Measurements from ENCODE around the gene KCTD15. TPM values are rescaled to one million over a fixed set of nuclear protein-coding genes. Genes with fewer than 3 reads are reported as not detected.

The KCTD15 gene
- total RNA-seq, 2 experiments from 2014 or later: 8.7 to 9.6 TPM

- Mint-ChIP-seq H3K27ac (no peak overlapping the region), H3K9me3 (ENCODE audit: low read depth) (peaks cover 3% of the 10 kb centered on the region), H3K27me3 (peaks cover 23% of the 10 kb centered on the region), H3K36me3 (ENCODE audit: low read depth) (no peaks in the 10 kb centered on the region), H3K4me3 (no peak overlapping the region), H3K4me1 (no peaks in the 10 kb centered on the region)
- CTCF ChIA-PET: no interaction called here
- ATAC-seq (no peak), DNase-seq (no peak)
- POLR2A ChIA-PET: no interaction called here
- intact Hi-C loops (cut with DNase I, micrococcal nuclease): no loop called here
These were observed 43.7 kb downstream of the KCTD15 start for GRCh38 chr19:33840382-33840781.

- no peaks in the 10 kb centered on the region for H3K36me3 Mint-ChIP-seq (ENCODE audit: low read depth)
- ATAC-seq (no peak), DNase-seq (no peak)
- H3K4me3 Mint-ChIP-seq: no peak overlapping the region
- intact Hi-C loops (cut with DNase I, micrococcal nuclease): no loop called here
- no peak overlapping the region for H3K27ac Mint-ChIP-seq
- peaks cover 23% of the 10 kb centered on the region for H3K27me3 Mint-ChIP-seq
- no peaks in the 10 kb centered on the region for H3K4me1 Mint-ChIP-seq
- peaks cover 3% of the 10 kb centered on the region for H3K9me3 Mint-ChIP-seq (ENCODE audit: low read depth)
- POLR2A ChIA-PET: no interaction called here
- CTCF ChIA-PET: interaction anchor here (1.5 kb wide), 1 partner anchor 63 kb away, joined by 4 read pairs; no protein-coding TSS in a partner anchor
These were observed 44.1 kb downstream of the KCTD15 start for GRCh38 chr19:33840783-33841182.

GRCh38 chr19:33841685-33842084 is 45.0 kb downstream of the KCTD15 start:
- no peaks in the 10 kb centered on the region for H3K36me3 Mint-ChIP-seq (ENCODE audit: low read depth)
- POLR2A ChIA-PET: no interaction called here
- DNase-seq: no peak
- peaks cover 3% of the 10 kb centered on the region for H3K9me3 Mint-ChIP-seq (ENCODE audit: low read depth)
- intact Hi-C loops (cut with DNase I, micrococcal nuclease): no loop called here
- CTCF ChIA-PET: interaction anchor here (0.6 to 1.5 kb wide), 2 partner anchors 64 to 180 kb away, joined by 3 to 4 read pairs; no protein-coding TSS in a partner anchor
- no peak overlapping the region for H3K27ac Mint-ChIP-seq
- H3K4me1 Mint-ChIP-seq: no peaks in the 10 kb centered on the region
- peaks cover 23% of the 10 kb centered on the region for H3K27me3 Mint-ChIP-seq
- no peak for ATAC-seq
- H3K4me3 Mint-ChIP-seq: no peak overlapping the region

- Mint-ChIP-seq H3K27ac (no peak overlapping the region), H3K36me3 (ENCODE audit: low read depth) (no peaks in the 10 kb centered on the region), H3K4me1 (no peaks in the 10 kb centered on the region), H3K9me3 (ENCODE audit: low read depth) (peaks cover 3% of the 10 kb centered on the region), H3K27me3 (peaks cover 23% of the 10 kb centered on the region), H3K4me3 (no peak overlapping the region)
- intact Hi-C loops (cut with DNase I, micrococcal nuclease): no loop called here
- POLR2A ChIA-PET: no interaction called here
- DNase-seq (no peak), ATAC-seq (no peak)
- CTCF ChIA-PET: no interaction called here
These were observed 47.8 kb downstream of the KCTD15 start for GRCh38 chr19:33844478-33844877.

- DNase-seq: no peak
- CTCF ChIA-PET: no interaction called here
- Mint-ChIP-seq H3K4me3 (no peak overlapping the region), H3K9me3 (ENCODE audit: low read depth) (peaks cover 3% of the 10 kb centered on the region), H3K4me1 (no peaks in the 10 kb centered on the region), H3K36me3 (ENCODE audit: low read depth) (no peaks in the 10 kb centered on the region), H3K27ac (no peak overlapping the region), H3K27me3 (peaks cover 20% of the 10 kb centered on the region)
- POLR2A ChIA-PET: no interaction called here
- ATAC-seq: no peak
- intact Hi-C loops (cut with DNase I, micrococcal nuclease): no loop called here
These were observed 48.8 kb downstream of the KCTD15 start for GRCh38 chr19:33845498-33845897.

- Mint-ChIP-seq H3K4me1 (no peaks in the 10 kb centered on the region), H3K4me3 (no peak overlapping the region), H3K9me3 (ENCODE audit: low read depth) (peaks cover 9% of the 10 kb centered on the region), H3K27me3 (peaks cover 13% of the 10 kb centered on the region), H3K36me3 (ENCODE audit: low read depth) (no peaks in the 10 kb centered on the region), H3K27ac (no peak overlapping the region)
- intact Hi-C loops (cut with DNase I, micrococcal nuclease): no loop called here
- DNase-seq (no peak), ATAC-seq (no peak)
- CTCF ChIA-PET: no interaction called here
- POLR2A ChIA-PET: no interaction called here
These were observed 53.0 kb downstream of the KCTD15 start for GRCh38 chr19:33849551-33850147.

- H3K4me1 Mint-ChIP-seq: no peaks in the 10 kb centered on the region
- ChIA-PET POLR2A (no interaction called here), CTCF (interaction anchor here (0.6 to 1.2 kb wide), 3 partner anchors 44 to 366 kb away, joined by 3 to 4 read pairs (median 3); no protein-coding TSS in a partner anchor)
- no peaks in the 10 kb centered on the region for H3K27me3 Mint-ChIP-seq
- intact Hi-C loops (cut with DNase I, micrococcal nuclease): no loop called here
- ATAC-seq (no peak), DNase-seq (no peak)
- H3K4me3 Mint-ChIP-seq: no peak overlapping the region
- H3K27ac Mint-ChIP-seq: no peak overlapping the region
- H3K36me3 Mint-ChIP-seq (ENCODE audit: low read depth): no peaks in the 10 kb centered on the region
- no peaks in the 10 kb centered on the region for H3K9me3 Mint-ChIP-seq (ENCODE audit: low read depth)
These were observed 62.3 kb downstream of the KCTD15 start for GRCh38 chr19:33859016-33859415.

- Mint-ChIP-seq H3K9me3 (ENCODE audit: low read depth) (no peaks in the 10 kb centered on the region), H3K27ac (no peak overlapping the region), H3K4me3 (no peak overlapping the region), H3K36me3 (ENCODE audit: low read depth) (no peaks in the 10 kb centered on the region), H3K27me3 (no peaks in the 10 kb centered on the region), H3K4me1 (no peaks in the 10 kb centered on the region)
- DNase-seq: no peak
- intact Hi-C loops (cut with DNase I, micrococcal nuclease): no loop called here
- CTCF ChIA-PET: no interaction called here
- ATAC-seq: no peak
- POLR2A ChIA-PET: no interaction called here
These were observed 63.8 kb downstream of the KCTD15 start for GRCh38 chr19:33860312-33861090.

- intact Hi-C loops (cut with DNase I, micrococcal nuclease): no loop called here
- no peaks in the 10 kb centered on the region for H3K27me3 Mint-ChIP-seq
- no peak for DNase-seq
- H3K4me1 Mint-ChIP-seq: no peaks in the 10 kb centered on the region
- H3K27ac Mint-ChIP-seq: no peak overlapping the region
- no peak overlapping the region for H3K4me3 Mint-ChIP-seq
- H3K9me3 Mint-ChIP-seq (ENCODE audit: low read depth): no peaks in the 10 kb centered on the region
- POLR2A ChIA-PET: no interaction called here
- no peak for ATAC-seq
- CTCF ChIA-PET: no interaction called here
- H3K36me3 Mint-ChIP-seq (ENCODE audit: low read depth): no peaks in the 10 kb centered on the region
These were observed 65.3 kb downstream of the KCTD15 start for GRCh38 chr19:33861950-33862349.

- ChIA-PET CTCF (interaction anchor here (0.5 kb wide), 1 partner anchor 181 kb away, joined by 3 read pairs; no protein-coding TSS in a partner anchor), POLR2A (no interaction called here)
- DNase-seq (no peak), ATAC-seq (no peak)
- no peak overlapping the region for H3K27ac Mint-ChIP-seq
- no peaks in the 10 kb centered on the region for H3K27me3 Mint-ChIP-seq
- H3K4me1 Mint-ChIP-seq: no peaks in the 10 kb centered on the region
- intact Hi-C loops (cut with DNase I, micrococcal nuclease): no loop called here
- H3K9me3 Mint-ChIP-seq (ENCODE audit: low read depth): no peaks in the 10 kb centered on the region
- no peak overlapping the region for H3K4me3 Mint-ChIP-seq
- no peaks in the 10 kb centered on the region for H3K36me3 Mint-ChIP-seq (ENCODE audit: low read depth)
These were observed 66.3 kb downstream of the KCTD15 start for GRCh38 chr19:33862981-33863380.

GRCh38 chr19:33863436-33863835 is 66.8 kb downstream of the KCTD15 start:
- intact Hi-C loops (cut with DNase I, micrococcal nuclease): no loop called here
- no peak overlapping the region for H3K4me3 Mint-ChIP-seq
- H3K27me3 Mint-ChIP-seq: no peaks in the 10 kb centered on the region
- H3K9me3 Mint-ChIP-seq (ENCODE audit: low read depth): no peaks in the 10 kb centered on the region
- H3K27ac Mint-ChIP-seq: no peak overlapping the region
- ATAC-seq (no peak), DNase-seq (no peak)
- CTCF ChIA-PET: interaction anchor here (0.5 kb wide), 1 partner anchor 182 kb away, joined by 3 read pairs; no protein-coding TSS in a partner anchor
- H3K4me1 Mint-ChIP-seq: no peaks in the 10 kb centered on the region
- H3K36me3 Mint-ChIP-seq (ENCODE audit: low read depth): no peaks in the 10 kb centered on the region
- POLR2A ChIA-PET: no interaction called here

GRCh38 chr19:33864311-33864850 is 67.7 kb downstream of the KCTD15 start:
- intact Hi-C loops (cut with DNase I, micrococcal nuclease): no loop called here
- Mint-ChIP-seq H3K4me3 (no peak overlapping the region), H3K27ac (no peak overlapping the region), H3K9me3 (ENCODE audit: low read depth) (no peaks in the 10 kb centered on the region), H3K36me3 (ENCODE audit: low read depth) (no peaks in the 10 kb centered on the region), H3K4me1 (no peaks in the 10 kb centered on the region), H3K27me3 (peaks cover 3% of the 10 kb centered on the region)
- DNase-seq: no peak
- ChIA-PET POLR2A (no interaction called here), CTCF (interaction anchor here (0.6 kb wide), 1 partner anchor 90 kb away, joined by 3 read pairs; no protein-coding TSS in a partner anchor)
- no peak for ATAC-seq
